ENCODE results near the gene EHBP1.

EHBP1 gene

GRCh38 chr2:62923881-62924280 is 218.4 kb downstream of the EHBP1 start:
- Histone ChIP-seq H4K20me1 (ENCODE audit: insufficient read depth) (no peaks in the 10 kb centered on the region), H2AFZ (ENCODE audit: low read depth) (no peak overlapping the region), H3K36me3 (ENCODE audit: insufficient read depth) (no peaks in the 10 kb centered on the region), H3K4me2 (no peak overlapping the region), H3K4me3 (IDR thresholded peaks at IDR 0.05; ENCODE audit: insufficient read depth, low read depth, low read length) (no peak overlapping the region), H3K27ac (no peak overlapping the region), H3K4me1 (ENCODE audit: low read depth, poor library complexity, severe bottlenecking) (no peaks in the 10 kb centered on the region), H3K27me3 (ENCODE audit: insufficient read depth, low read depth) (no peaks in the 10 kb centered on the region), H3K9ac (no peak overlapping the region), H3K79me2 (ENCODE audit: insufficient read depth, low read depth) (no peaks in the 10 kb centered on the region)
- no peak for TF ChIP-seq CTCF (conservative IDR thresholded peaks at IDR 0.05; ENCODE audit: low read depth, low read length)

GRCh38 chr2:62928015-62928414 is 222.5 kb downstream of the EHBP1 start:
- no peak overlapping the region for H3K4me3 ChIP-seq (IDR thresholded peaks at IDR 0.05; ENCODE audit: insufficient read depth, low read depth, low read length)
- H3K4me2 ChIP-seq: no peak overlapping the region
- no peaks in the 10 kb centered on the region for H3K4me1 ChIP-seq (ENCODE audit: low read depth, poor library complexity, severe bottlenecking)
- no peaks in the 10 kb centered on the region for H4K20me1 ChIP-seq (ENCODE audit: insufficient read depth)
- no peak overlapping the region for H2AFZ ChIP-seq (ENCODE audit: low read depth)
- no peak for TF ChIP-seq CTCF (conservative IDR thresholded peaks at IDR 0.05; ENCODE audit: low read depth, low read length)
- H3K36me3 ChIP-seq (ENCODE audit: insufficient read depth): no peaks in the 10 kb centered on the region
- H3K27ac ChIP-seq: no peak overlapping the region
- H3K27me3 ChIP-seq (ENCODE audit: insufficient read depth, low read depth): no peaks in the 10 kb centered on the region
- H3K79me2 ChIP-seq (ENCODE audit: insufficient read depth, low read depth): no peaks in the 10 kb centered on the region
- H3K9ac ChIP-seq: no peak overlapping the region

- no peaks in the 10 kb centered on the region for H3K36me3 ChIP-seq (ENCODE audit: insufficient read depth)
- H3K79me2 ChIP-seq (ENCODE audit: insufficient read depth, low read depth): no peaks in the 10 kb centered on the region
- H3K4me2 ChIP-seq: no peak overlapping the region
- H3K4me3 ChIP-seq (IDR thresholded peaks at IDR 0.05; ENCODE audit: insufficient read depth, low read depth, low read length): no peak overlapping the region
- H4K20me1 ChIP-seq (ENCODE audit: insufficient read depth): no peaks in the 10 kb centered on the region
- no peaks in the 10 kb centered on the region for H3K27me3 ChIP-seq (ENCODE audit: insufficient read depth, low read depth)
- H3K9ac ChIP-seq: no peak overlapping the region
- no peak for TF ChIP-seq CTCF (conservative IDR thresholded peaks at IDR 0.05; ENCODE audit: low read depth, low read length)
- no peak overlapping the region for H2AFZ ChIP-seq (ENCODE audit: low read depth)
- no peaks in the 10 kb centered on the region for H3K4me1 ChIP-seq (ENCODE audit: low read depth, poor library complexity, severe bottlenecking)
- no peak overlapping the region for H3K27ac ChIP-seq
These were observed 226.0 kb downstream of the EHBP1 start for GRCh38 chr2:62931536-62931935.

DNA sequence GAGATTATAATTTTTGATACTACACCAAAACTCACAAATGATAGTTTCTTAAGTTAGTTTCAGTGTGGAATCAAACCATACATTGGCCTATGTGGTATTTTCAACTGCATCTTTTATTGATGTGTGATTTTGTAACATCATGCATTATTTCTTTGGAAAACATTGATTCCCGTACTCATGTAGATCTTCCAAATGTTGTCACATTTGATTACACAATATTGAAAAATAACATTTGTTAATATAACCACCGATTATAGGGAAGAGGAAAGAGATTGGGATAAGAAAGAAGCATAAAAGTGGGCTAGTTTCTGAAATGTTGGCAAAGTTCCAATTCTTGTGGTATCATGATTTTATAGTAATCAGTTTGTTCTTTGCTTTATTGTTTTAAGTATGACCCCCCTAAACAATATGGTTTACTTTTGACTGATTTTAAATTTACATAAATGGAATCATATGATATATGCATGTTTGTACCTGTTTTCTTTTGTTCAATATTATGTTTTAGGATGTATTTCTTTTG is 227.9 kb downstream of the EHBP1 start:
- no peaks in the 10 kb centered on the region for H3K27me3 ChIP-seq (ENCODE audit: insufficient read depth, low read depth)
- H3K4me3 ChIP-seq (IDR thresholded peaks at IDR 0.05; ENCODE audit: insufficient read depth, low read depth, low read length): no peak overlapping the region
- no peaks in the 10 kb centered on the region for H3K4me1 ChIP-seq (ENCODE audit: low read depth, poor library complexity, severe bottlenecking)
- no peaks in the 10 kb centered on the region for H4K20me1 ChIP-seq (ENCODE audit: insufficient read depth)
- no peak for TF ChIP-seq CTCF (conservative IDR thresholded peaks at IDR 0.05; ENCODE audit: low read depth, low read length)
- H3K9ac ChIP-seq: no peak overlapping the region
- H3K4me2 ChIP-seq: no peak overlapping the region
- H3K79me2 ChIP-seq (ENCODE audit: insufficient read depth, low read depth): no peaks in the 10 kb centered on the region
- H3K36me3 ChIP-seq (ENCODE audit: insufficient read depth): no peaks in the 10 kb centered on the region
- no peak overlapping the region for H3K27ac ChIP-seq
- H2AFZ ChIP-seq (ENCODE audit: low read depth): no peak overlapping the region

Measured in KMS-11 (cell line).